GM10266 (cell line): ENCODE data around the gene HES1.
"Not testable (repeated sequence)": the region's sequence is repeated elsewhere in the genome, so short reads cannot be mapped to it uniquely, and the experiment has no call there.

Source experiments
- DNase-seq: peaks from one replicate; pipeline ENCODE4 v3.0.0; 2012; ENCODE audit errors: extremely low spot score
- TF ChIP-seq, protein P1 (sequence below): IDR thresholded peaks from 2 replicates; pipeline ENCODE4 v1.5.1; 2012; ENCODE audit warnings: mild to moderate bottlenecking, low read depth; ENCODE audit not compliant: control insufficient read depth, insufficient read depth; ENCODE audit errors: missing control alignments

Gene HES1

DNA sequence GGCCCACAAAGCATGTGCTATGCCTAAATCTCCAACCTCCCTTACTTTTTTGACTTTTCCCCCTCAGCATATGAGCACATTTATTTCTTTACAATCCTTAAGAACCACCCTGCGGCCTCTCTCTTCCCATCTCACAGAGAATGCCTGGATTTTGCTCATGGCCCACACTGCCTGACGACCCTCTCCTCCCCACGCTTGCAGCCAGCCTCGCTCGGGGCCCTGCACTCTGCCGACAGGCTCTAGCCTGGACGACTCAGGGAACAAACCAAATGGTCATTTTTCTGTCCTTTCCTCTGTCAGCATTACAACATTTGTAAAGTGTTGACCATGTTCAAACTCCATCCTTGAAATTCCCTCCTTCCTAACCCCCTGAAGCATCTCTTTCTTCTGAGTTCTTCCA lies 11.7 kb downstream of the HES1 start:
- no peak for DNase-seq
- TF ChIP-seq, protein P1, sequence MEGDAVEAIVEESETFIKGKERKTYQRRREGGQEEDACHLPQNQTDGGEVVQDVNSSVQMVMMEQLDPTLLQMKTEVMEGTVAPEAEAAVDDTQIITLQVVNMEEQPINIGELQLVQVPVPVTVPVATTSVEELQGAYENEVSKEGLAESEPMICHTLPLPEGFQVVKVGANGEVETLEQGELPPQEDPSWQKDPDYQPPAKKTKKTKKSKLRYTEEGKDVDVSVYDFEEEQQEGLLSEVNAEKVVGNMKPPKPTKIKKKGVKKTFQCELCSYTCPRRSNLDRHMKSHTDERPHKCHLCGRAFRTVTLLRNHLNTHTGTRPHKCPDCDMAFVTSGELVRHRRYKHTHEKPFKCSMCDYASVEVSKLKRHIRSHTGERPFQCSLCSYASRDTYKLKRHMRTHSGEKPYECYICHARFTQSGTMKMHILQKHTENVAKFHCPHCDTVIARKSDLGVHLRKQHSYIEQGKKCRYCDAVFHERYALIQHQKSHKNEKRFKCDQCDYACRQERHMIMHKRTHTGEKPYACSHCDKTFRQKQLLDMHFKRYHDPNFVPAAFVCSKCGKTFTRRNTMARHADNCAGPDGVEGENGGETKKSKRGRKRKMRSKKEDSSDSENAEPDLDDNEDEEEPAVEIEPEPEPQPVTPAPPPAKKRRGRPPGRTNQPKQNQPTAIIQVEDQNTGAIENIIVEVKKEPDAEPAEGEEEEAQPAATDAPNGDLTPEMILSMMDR = no peak

DNA sequence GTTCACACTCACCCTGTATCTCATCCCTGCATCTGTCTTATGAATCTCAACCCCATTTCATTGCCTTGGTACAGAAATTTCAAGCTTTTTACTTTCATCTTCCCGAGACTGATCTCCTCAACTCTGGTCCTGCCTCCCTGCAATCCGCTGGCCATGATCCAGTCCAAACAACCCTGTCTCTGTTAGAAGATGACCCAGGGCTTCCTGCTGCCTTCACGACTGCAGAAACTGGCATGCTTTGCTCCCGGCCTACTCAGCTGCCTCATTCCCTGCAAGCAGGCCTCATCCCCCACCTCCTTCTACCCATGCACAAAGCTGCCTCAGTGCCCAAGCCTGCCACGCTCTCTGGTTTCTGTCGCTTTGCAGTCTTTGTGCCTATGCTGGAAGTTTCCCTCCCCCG lies 12.4 kb downstream of the HES1 start:
- no peak for DNase-seq
- TF ChIP-seq, protein P1 = no peak

DNA sequence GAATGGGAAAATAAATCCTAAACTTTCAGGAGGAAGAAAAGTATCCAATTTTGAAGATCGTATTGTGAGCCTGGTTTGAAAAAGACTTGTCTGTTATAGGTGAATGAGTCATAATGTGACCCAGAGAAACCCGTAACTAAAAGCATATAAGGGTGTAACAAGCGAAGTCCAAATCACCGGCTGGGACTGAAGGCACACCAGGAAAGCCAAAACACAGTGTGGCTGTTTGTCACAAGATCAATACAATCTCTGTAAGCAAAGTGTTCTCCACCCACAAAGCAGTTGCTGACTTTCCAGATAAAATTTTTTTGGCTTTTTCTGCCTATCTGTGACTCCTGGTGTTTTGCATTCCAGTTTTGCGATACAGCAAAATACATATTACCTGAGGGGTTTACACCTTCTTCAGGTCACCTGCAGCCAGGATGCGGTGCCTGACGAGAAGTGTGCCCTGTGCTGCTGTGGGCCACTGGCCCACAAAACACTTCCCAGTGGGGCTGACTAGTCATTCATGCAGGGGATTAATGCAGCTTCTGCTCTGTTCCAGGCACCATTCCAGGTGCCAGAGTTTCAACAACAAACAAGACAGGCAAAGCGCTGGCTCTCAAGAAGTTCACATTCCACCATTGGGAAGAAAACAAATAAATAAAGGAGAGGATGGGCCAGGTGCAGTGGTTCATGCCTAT lies 14.4 kb downstream of the HES1 start:
- TF ChIP-seq, protein P1 = no peak
- DNase-seq = no peak

GRCh38 chr3:194150935-194151302 lies 15.0 kb downstream of the HES1 start:
- not testable (repeated sequence) for DNase-seq

GRCh38 chr3:194154346-194154745 lies 18.4 kb downstream of the HES1 start:
- DNase-seq = no peak
- TF ChIP-seq, protein P1 = no peak

DNA sequence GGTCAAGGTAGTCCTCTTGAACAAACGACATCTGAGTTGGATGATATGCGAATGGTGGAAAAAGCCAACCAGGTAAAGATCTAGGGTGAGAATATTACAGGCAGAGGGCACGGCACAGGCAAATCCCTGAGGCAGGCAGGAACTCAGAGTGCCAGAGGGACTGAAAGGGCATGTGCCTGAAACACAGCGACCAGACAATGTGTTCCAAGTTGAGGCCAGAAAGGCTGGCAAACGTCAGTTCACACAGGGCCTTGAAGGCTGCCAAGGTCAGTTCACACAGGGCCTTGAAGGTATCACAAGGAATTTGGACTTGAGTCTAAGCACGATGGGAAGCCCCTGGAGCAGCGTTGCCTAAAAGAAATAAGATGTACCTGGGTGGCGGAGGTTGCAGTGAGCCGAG lies 20.1 kb downstream of the HES1 start:
- TF ChIP-seq, protein P1 = no peak

GRCh38 chr3:194158942-194159439 lies 23.0 kb downstream of the HES1 start:
- TF ChIP-seq, protein P1 = no peak
- DNase-seq = no peak

More for the DNA sequence above, 20.1 kb downstream of the HES1 start:
- no peak for DNase-seq

DNA sequence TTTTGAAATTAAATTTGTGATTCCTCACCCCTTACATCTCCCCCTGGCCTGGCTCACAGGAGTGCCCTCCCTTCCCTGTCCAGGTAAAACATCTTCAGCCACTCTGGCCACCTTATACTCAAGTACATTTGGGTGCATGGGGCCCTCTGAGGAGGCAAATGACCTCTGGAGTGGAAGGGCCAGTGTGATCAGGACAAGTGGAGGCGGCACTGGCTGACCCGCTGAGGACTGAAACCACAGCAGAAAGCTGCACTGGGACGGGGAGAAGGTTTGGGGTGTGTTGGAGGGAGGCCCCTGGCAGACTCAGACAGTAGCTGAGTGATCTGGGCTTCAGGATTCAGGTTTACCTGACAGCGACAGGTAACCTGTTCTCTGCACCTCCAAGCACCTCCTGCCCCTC lies 24.2 kb downstream of the HES1 start:
- TF ChIP-seq, protein P1 = no peak
- no peak for DNase-seq
